K562 (cell line): ENCODE results near the gene UBE2D3. TPM values are rescaled to one million over a fixed set of nuclear protein-coding genes. Genes with fewer than 3 reads are reported as not detected.

Source experiments
- ATF4 ChIP-seq: fragments of 450-650 bp; formaldehyde crosslinking; IDR thresholded peaks from 2 replicates; pipeline ENCODE4 v1.4.0; 2022; ENCODE audit warnings: mild to moderate bottlenecking, moderate library complexity
- CHAMP1 ChIP-seq: fragments of 450-650 bp; IDR thresholded peaks from 2 replicates; pipeline ENCODE4 v1.6.1; 2016; ENCODE audit warnings: mild to moderate bottlenecking
- EP300 ChIP-seq: IDR thresholded peaks from 2 replicates; pipeline ENCODE4 v1.6.1; 2012; ENCODE audit warnings: low read length, improper control_type of control experiment
- HDAC1 ChIP-seq, 2 experiments: fragments of 450-650 bp; IDR thresholded peaks; 2 replicates each; pipeline ENCODE4 v1.6.1; 2016 to 2017; ENCODE audit warnings: inconsistent platforms in 1 of 2, mild to moderate bottlenecking in 1 of 2, moderate library complexity in 1 of 2
- MAFG ChIP-seq: fragments of 450-650 bp; conservative IDR thresholded peaks from 2 replicates; pipeline ENCODE4 v1.6.1; 2016; ENCODE audit warnings: missing genetic modification characterization, missing compliant biosample characterization
- MYBL2 ChIP-seq, 2 experiments: fragments of 450-650 bp in 1 of 2; sonication (generic) in 1 of 2; formaldehyde crosslinking in 1 of 2; IDR thresholded peaks; 2 replicates each; pipeline versions ENCODE4 v1.6.1 to v1.8.1; 2017 to 2022; ENCODE audit warnings: borderline replicate concordance in 1 of 2, inconsistent platforms in 1 of 2, low read depth in 1 of 2, mild to moderate bottlenecking in 1 of 2, missing genetic modification reagents in 1 of 2, moderate library complexity in 1 of 2
- NBN ChIP-seq: fragments of 450-650 bp; IDR thresholded peaks from 2 replicates; pipeline ENCODE4 v1.6.1; 2016; ENCODE audit warnings: low read depth, mild to moderate bottlenecking
- NEUROD1 ChIP-seq: fragments of 150-350 bp; IDR thresholded peaks from 2 replicates; pipeline ENCODE4 v1.6.1; 2014; ENCODE audit warnings: borderline replicate concordance, low read length, low read depth; ENCODE audit not compliant: partially characterized antibody
- NFE2L1 ChIP-seq: fragments of 450-650 bp; IDR thresholded peaks from 2 replicates; pipeline ENCODE4 v1.6.1; 2016; ENCODE audit warnings: missing genetic modification characterization, low read depth, mild to moderate bottlenecking, missing compliant biosample characterization, moderate library complexity, borderline replicate concordance
- NFYB ChIP-seq: IDR thresholded peaks from 2 replicates; pipeline ENCODE4 v1.6.1; 2011; ENCODE audit warnings: mild to moderate bottlenecking, moderate library complexity; ENCODE audit not compliant: insufficient read length; ENCODE audit errors: extremely low read depth
- PRDM10 ChIP-seq: fragments of 450-650 bp; IDR thresholded peaks from 2 replicates; pipeline ENCODE4 v1.6.1; 2018; ENCODE audit not compliant: partially characterized antibody
- SNIP1 ChIP-seq: fragments of 450-650 bp; IDR thresholded peaks from 2 replicates; pipeline ENCODE4 v1.7.1; 2017; ENCODE audit warnings: low read depth, mild to moderate bottlenecking
- SP2 ChIP-seq: IDR thresholded peaks from 2 replicates; pipeline ENCODE4 v1.6.1; 2011; ENCODE audit warnings: mild to moderate bottlenecking, low read depth, low read length, moderate library complexity; ENCODE audit not compliant: poor library complexity, severe bottlenecking; ENCODE audit errors: extremely low read depth
- SRSF3 ChIP-seq: fragments of 200-400 bp; formaldehyde crosslinking; IDR thresholded peaks from 2 replicates; pipeline ENCODE4 v1.6.1; 2016; ENCODE audit warnings: mild to moderate bottlenecking, low read length, moderate library complexity; ENCODE audit not compliant: insufficient read depth
- TCF7 ChIP-seq: sonication (generic); IDR thresholded peaks from 2 replicates; pipeline ENCODE4 v1.6.1; 2016; ENCODE audit warnings: antibody characterized with exemption, borderline replicate concordance
- U2AF1 ChIP-seq: fragments of 200-400 bp; formaldehyde crosslinking; optimal IDR thresholded peaks from 2 replicates; pipeline ENCODE3; 2017; ENCODE audit warnings: mild to moderate bottlenecking, low read depth, low read length, moderate library complexity
- ZBED1 ChIP-seq: IDR thresholded peaks from 2 replicates; pipeline ENCODE4 v1.6.1; 2014
- ZNF174 ChIP-seq: fragments of 250-450 bp; sonication (Bioruptor Pico); IDR thresholded peaks from 2 replicates; pipeline ENCODE4 v1.4.0; 2020; ENCODE audit warnings: mild to moderate bottlenecking
- ZNF511 ChIP-seq: sonication (generic); formaldehyde crosslinking; IDR thresholded peaks from 2 replicates; pipeline ENCODE4 v1.8.0; 2022; ENCODE audit warnings: mild to moderate bottlenecking, missing genetic modification reagents
- ZNF551 ChIP-seq: fragments of 250-450 bp; sonication (Bioruptor Pico); IDR thresholded peaks from 2 replicates; pipeline ENCODE4 v1.5.0; 2021; ENCODE audit warnings: mild to moderate bottlenecking, moderate library complexity
- polyA plus RNA-seq, 8 experiments: library from polyadenylated mRNA; depleted of rRNA in 4 of 8; stranded (reverse) in 5 of 8; unstranded in 3 of 8; fragments of >200 nt; fragmentation: Nextera tagmentation in 2 of 8; fragmentation: Illumina TruSeq in 1 of 8; extraction: Ambion mirVana in 2 of 8; extraction: Trizol in 1 of 8; gene quantifications; 2 replicates each; pipeline versions ENCODE4 v1.2.1 to v1.2.3, GENCODE V29; 2011 to 2014; ENCODE audit warnings: inconsistent platforms in 1 of 8, missing spikeins in 1 of 8
- total RNA-seq, 7 experiments: library from RNA; depleted of rRNA in 6 of 7; stranded (reverse); fragments of >200 nt in 6 of 7; fragmentation: Illumina TruSeq in 2 of 7; extraction: Trizol in 2 of 7; gene quantifications; 2 replicates each; pipeline versions ENCODE4 v1.2.1 to v1.2.3, GENCODE V29; 2011 to 2021; ENCODE audit warnings: low replicate concordance in 1 of 7

UBE2D3 gene
- total and polyA plus RNA-seq, 9 of the 15 experiments (the other 6 are each of a cell fraction or from before 2014, with no cell fraction given), result 191 to 618 (median 292) TPM

GRCh38 chr4:102871772-102872171, 44.4 kb upstream of the UBE2D3 start (continued):
- TF ChIP-seq ZNF511 (CRISPR knock-in tag) (no peak), MAFG (tag) (peak; percentile 98), SP2 (no peak), ZBED1 (no peak), SNIP1 (no peak), NEUROD1 (no peak), PRDM10 (no peak), NFYB (no peak), TCF7 (no peak), U2AF1 (no peak), SRSF3 (no peak), MYBL2 (IDR thresholded peaks at IDR 0.05; ENCODE audit: low read depth) (no peak), MYBL2 (CRISPR knock-in tag; IDR thresholded peaks at IDR 0.05; ENCODE audit: borderline replicate concordance) (no peak), ZNF174 (CRISPR knock-in tag) (no peak), NFE2L1 (tag) (peak; percentile 50), HDAC1 (IDR thresholded peaks at IDR 0.05) (peak in 1 of 2 experiments; percentile 41; a peak in 1 of 4 replicates), EP300 (peak; percentile 25; the same call in 1 of the 2 replicates), NBN (peak; percentile 26; the same call in 1 of the 2 replicates), ATF4 (CRISPR knock-in tag) (no peak), ZNF551 (CRISPR knock-in tag) (no peak), CHAMP1 (0 out of 2 replicates have a peak, but pooled peaks have one; percentile 26)
